ENCODE measurements around the gene ALKBH6.

ALKBH6 gene

DNA sequence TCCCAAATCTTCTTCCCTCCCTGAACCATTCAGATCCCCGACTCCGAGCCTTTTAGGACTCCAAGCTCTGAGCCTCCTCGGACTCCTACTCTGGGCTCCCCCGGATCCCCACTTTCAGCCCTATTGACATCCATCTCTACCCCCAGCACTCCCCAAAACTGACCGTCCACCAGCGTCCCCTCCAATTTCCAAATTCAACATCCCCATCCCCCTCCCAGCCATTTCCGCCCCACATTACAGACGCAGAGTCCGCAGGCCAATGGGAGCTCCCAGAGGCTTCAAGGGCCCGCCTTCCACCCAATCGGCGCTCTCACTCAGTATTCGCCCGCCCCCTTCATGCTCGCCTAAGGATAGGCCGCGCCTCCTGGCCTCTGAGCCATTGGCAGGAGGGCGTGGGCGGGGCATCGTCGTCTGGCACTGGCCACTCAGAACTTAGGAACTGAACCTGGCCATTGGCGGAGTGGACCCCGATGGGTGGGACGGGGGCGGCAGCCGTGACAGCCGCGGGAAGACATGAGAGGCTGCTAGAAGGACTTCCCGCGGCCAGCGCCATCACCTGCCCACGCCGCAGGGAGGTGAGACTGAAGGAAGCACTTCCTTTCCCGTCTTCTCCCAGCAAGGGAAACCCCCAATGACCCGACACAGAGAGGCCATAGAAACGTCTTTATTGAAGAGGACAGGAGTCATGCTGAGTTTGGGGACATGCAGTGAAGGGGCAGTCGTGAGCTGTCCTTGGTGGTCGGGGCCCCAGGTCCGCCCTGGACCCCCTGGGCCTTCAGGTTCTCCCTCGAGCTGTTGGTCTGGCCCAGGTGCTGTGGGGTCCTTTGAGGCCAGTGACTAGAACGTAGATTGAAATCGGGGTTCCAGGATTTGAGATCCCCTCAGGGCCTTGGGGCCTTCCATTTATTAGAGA is at the start of gene ALKBH6:
Gene ALKBH6 (minus strand): TSS at position 202 of the 913 bp plus-strand sequence. CDS start 816 bp downstream, outside the sequence.
- TF ChIP-seq, protein P1, sequence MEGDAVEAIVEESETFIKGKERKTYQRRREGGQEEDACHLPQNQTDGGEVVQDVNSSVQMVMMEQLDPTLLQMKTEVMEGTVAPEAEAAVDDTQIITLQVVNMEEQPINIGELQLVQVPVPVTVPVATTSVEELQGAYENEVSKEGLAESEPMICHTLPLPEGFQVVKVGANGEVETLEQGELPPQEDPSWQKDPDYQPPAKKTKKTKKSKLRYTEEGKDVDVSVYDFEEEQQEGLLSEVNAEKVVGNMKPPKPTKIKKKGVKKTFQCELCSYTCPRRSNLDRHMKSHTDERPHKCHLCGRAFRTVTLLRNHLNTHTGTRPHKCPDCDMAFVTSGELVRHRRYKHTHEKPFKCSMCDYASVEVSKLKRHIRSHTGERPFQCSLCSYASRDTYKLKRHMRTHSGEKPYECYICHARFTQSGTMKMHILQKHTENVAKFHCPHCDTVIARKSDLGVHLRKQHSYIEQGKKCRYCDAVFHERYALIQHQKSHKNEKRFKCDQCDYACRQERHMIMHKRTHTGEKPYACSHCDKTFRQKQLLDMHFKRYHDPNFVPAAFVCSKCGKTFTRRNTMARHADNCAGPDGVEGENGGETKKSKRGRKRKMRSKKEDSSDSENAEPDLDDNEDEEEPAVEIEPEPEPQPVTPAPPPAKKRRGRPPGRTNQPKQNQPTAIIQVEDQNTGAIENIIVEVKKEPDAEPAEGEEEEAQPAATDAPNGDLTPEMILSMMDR (IDR thresholded peaks at IDR 0.05; ENCODE audit: low read depth, low read length) = no peak
- TF ChIP-seq EZH2phosphoT487 (IDR thresholded peaks at IDR 0.05; ENCODE audit: low read depth) = no peak
- H3K79me2 ChIP-seq (ENCODE audit: low read length) = peaks cover 21% of the 10 kb centered on the region
- peak within 1 kb of the TSS; percentile 82 for H2AFZ ChIP-seq (ENCODE audit: low read depth, low read length)
- H3K9ac ChIP-seq (ENCODE audit: low read length) = peak within 1 kb of the TSS; percentile 89
- peaks cover 19% of the 10 kb centered on the region for H3K36me3 ChIP-seq (replicated peaks; ENCODE audit: low read depth, low read length)
- peak within 1 kb of the TSS; percentile 90 for H3K4me3 ChIP-seq (ENCODE audit: low read length)
- peak within 1 kb of the TSS; percentile 29 for H3K27ac ChIP-seq (ENCODE audit: low read length)
- H3K9me3 ChIP-seq (ENCODE audit: insufficient read depth, low read length) = no peaks in the 10 kb centered on the region
- H3K4me1 ChIP-seq (ENCODE audit: low read length) = peaks cover 14% of the 10 kb centered on the region
- no peaks in the 10 kb centered on the region for H4K20me1 ChIP-seq (ENCODE audit: insufficient read depth, low read length)
- no peaks in the 10 kb centered on the region for H3K27me3 ChIP-seq (ENCODE audit: low read depth, low read length)
- H3K4me2 ChIP-seq (ENCODE audit: low read length) = peak within 1 kb of the TSS; percentile 96

DNA sequence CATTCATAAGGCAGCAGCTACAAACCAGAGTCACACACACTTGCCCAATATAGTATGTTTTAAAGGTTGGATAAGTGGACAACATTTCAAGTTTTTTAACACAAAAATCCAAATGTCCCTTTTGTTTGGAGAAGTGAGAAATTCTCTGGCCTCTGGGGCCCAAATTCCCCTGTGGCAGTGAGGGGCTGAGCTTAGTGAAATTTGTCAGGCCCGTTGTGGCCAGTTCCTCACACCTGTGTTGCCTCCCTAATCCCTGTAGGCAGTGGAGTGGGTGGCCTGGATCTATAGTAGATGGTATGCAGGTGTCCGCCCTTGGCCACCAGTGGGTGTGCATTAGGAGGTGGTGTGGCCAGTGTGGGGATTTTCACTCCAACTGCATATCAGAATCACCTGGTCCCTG is 47.4 kb upstream of the ALKBH6 start:
- Histone ChIP-seq H3K9ac (ENCODE audit: low read length) (no peak overlapping the region), H2AFZ (ENCODE audit: low read depth, low read length) (no peak overlapping the region), H3K27ac (ENCODE audit: low read length) (no peak overlapping the region), H3K79me2 (ENCODE audit: low read length) (peaks cover 18% of the 10 kb centered on the region), H3K4me2 (ENCODE audit: low read length) (no peak overlapping the region), H3K36me3 (replicated peaks; ENCODE audit: low read depth, low read length) (peaks cover 28% of the 10 kb centered on the region), H3K9me3 (ENCODE audit: insufficient read depth, low read length) (no peaks in the 10 kb centered on the region), H3K4me3 (ENCODE audit: low read length) (no peak overlapping the region), H3K27me3 (ENCODE audit: low read depth, low read length) (no peaks in the 10 kb centered on the region), H3K4me1 (ENCODE audit: low read length) (no peaks in the 10 kb centered on the region), H4K20me1 (ENCODE audit: insufficient read depth, low read length) (0 out of 2 replicates have a peak, but pooled peaks cover 3% of the 10 kb centered on the region)
- TF ChIP-seq EZH2phosphoT487 (IDR thresholded peaks at IDR 0.05; ENCODE audit: low read depth) = no peak
- TF ChIP-seq, protein P1 (IDR thresholded peaks at IDR 0.05; ENCODE audit: low read depth, low read length) = no peak

DNA sequence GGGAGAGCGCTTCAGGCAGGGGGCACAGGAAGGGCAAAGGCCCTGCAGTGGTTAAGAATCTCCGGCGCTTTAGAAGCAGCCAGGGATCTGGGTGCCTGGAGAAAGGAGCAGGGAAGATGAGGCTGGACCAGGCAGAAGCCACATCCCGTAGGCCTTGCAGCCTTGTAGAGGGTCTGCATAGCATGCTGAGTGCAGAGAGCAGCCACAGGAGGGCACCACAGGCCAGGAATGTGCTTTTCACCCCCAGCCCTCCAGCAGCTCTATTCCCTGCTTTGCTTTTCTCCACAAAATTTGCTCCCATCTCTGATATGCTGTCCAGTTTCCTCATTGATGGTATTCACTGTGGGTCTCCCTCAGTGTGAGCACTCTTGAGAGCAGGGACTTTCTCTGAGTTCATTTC is 46.4 kb upstream of the ALKBH6 start:
- no peak overlapping the region for H3K4me2 ChIP-seq (ENCODE audit: low read length)
- no peak overlapping the region for H3K4me3 ChIP-seq (ENCODE audit: low read length)
- no peak overlapping the region for H2AFZ ChIP-seq (ENCODE audit: low read depth, low read length)
- no peaks in the 10 kb centered on the region for H3K27me3 ChIP-seq (ENCODE audit: low read depth, low read length)
- TF ChIP-seq, protein P1 (IDR thresholded peaks at IDR 0.05; ENCODE audit: low read depth, low read length) = peak; percentile 51
- no peak for TF ChIP-seq EZH2phosphoT487 (IDR thresholded peaks at IDR 0.05; ENCODE audit: low read depth)
- H4K20me1 ChIP-seq (ENCODE audit: insufficient read depth, low read length) = 0 out of 2 replicates have a peak, but pooled peaks cover 3% of the 10 kb centered on the region
- peaks cover 23% of the 10 kb centered on the region for H3K36me3 ChIP-seq (replicated peaks; ENCODE audit: low read depth, low read length)
- H3K4me1 ChIP-seq (ENCODE audit: low read length) = peaks cover 5% of the 10 kb centered on the region
- no peaks in the 10 kb centered on the region for H3K9me3 ChIP-seq (ENCODE audit: insufficient read depth, low read length)
- peaks cover 27% of the 10 kb centered on the region for H3K79me2 ChIP-seq (ENCODE audit: low read length)
- H3K27ac ChIP-seq (ENCODE audit: low read length) = no peak overlapping the region
- H3K9ac ChIP-seq (ENCODE audit: low read length) = no peak overlapping the region

DNA sequence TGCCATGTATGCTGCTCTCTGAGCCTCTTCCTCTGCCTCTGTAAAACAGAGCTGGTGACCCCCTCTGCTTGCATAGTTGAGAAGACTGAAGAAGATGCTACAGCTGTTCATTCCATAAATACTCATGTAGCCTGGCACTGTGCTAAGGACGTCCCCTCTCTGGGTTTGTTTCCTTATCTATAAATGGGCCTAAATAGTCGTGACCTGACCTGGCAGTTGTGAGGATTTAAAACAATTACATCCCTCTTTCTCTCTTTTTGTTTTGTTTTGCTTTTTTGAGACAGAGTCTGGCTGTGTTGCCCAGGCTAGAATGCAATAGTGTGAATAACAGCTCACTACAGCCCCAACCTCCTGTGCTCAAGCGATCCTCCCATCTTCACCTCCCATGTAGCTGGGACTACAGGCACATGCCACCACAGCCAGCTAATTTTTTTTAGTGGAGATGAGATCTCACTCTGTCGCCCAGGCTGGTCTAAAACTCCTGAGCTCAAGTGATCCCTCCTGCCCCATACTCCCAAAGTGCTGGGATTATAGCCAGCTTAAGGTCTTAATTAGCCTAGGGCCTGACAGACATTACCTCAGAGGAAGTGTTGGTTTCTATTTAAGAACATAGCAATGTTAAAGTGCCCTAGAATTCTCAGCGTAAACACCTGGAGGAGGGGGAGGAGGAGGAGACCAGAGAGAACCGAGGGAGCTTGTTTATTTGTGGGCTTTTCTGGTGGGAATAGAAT is 45.3 kb upstream of the ALKBH6 start:
- no peaks in the 10 kb centered on the region for H3K9me3 ChIP-seq (ENCODE audit: insufficient read depth, low read length)
- H3K27me3 ChIP-seq (ENCODE audit: low read depth, low read length) = no peaks in the 10 kb centered on the region
- no peaks in the 10 kb centered on the region for H4K20me1 ChIP-seq (ENCODE audit: insufficient read depth, low read length)
- no peak overlapping the region for H3K9ac ChIP-seq (ENCODE audit: low read length)
- H3K4me1 ChIP-seq (ENCODE audit: low read length) = peaks cover 5% of the 10 kb centered on the region
- H2AFZ ChIP-seq (ENCODE audit: low read depth, low read length) = no peak overlapping the region
- H3K36me3 ChIP-seq (replicated peaks; ENCODE audit: low read depth, low read length) = peaks cover 17% of the 10 kb centered on the region
- no peak overlapping the region for H3K4me3 ChIP-seq (ENCODE audit: low read length)
- peaks cover 30% of the 10 kb centered on the region for H3K79me2 ChIP-seq (ENCODE audit: low read length)
- no peak overlapping the region for H3K4me2 ChIP-seq (ENCODE audit: low read length)
- TF ChIP-seq, protein P1 (IDR thresholded peaks at IDR 0.05; ENCODE audit: low read depth, low read length) = no peak
- TF ChIP-seq EZH2phosphoT487 (IDR thresholded peaks at IDR 0.05; ENCODE audit: low read depth) = no peak
- no peak overlapping the region for H3K27ac ChIP-seq (ENCODE audit: low read length)

All from OCI-LY3 (cell line).